RWPE1 (cell line): ENCODE data around the gene PRSS12.
"Not testable (repeated sequence)": the region's sequence is repeated elsewhere in the genome, so short reads cannot be mapped to it uniquely, and the experiment has no call there.

Experiments used
- CTCF ChIA-PET: fragments of 350-600 bp; sonication (Branson Sonifier 250); formaldehyde crosslinking; extraction: SDS; loops from one replicate; lab custom pipeline; 2021; lab: Yijun Ruan, JAX
- POLR2A ChIA-PET: fragments of 400-600 bp; formaldehyde crosslinking; extraction: SDS; loops from one replicate; lab custom pipeline; 2020; ENCODE audit warnings: antibody characterized with exemption; ENCODE audit not compliant: low non-redundant PET; lab: Yijun Ruan, JAX
- DNase-seq: peaks from one replicate; pipeline ENCODE4 v3.0.0; 2012; ENCODE audit warnings: low spot score
- H3K27ac ChIP-seq: fragments of 450-650 bp; 2 replicates; pipeline ENCODE4 v1.5.1; 2017
- CTCF ChIP-seq: fragments of 450-650 bp; conservative IDR thresholded peaks from 2 replicates; pipeline ENCODE4 v1.5.1; 2017; ENCODE audit warnings: low read depth, mild to moderate bottlenecking

The PRSS12 gene

GRCh38 chr4:118270492-118270891 is 82.3 kb downstream of the PRSS12 start:
- ChIA-PET POLR2A (no interaction called here), CTCF (interaction anchor here (0.7 kb wide), 1 partner anchor 25 kb away, joined by 3 read pairs; no protein-coding TSS in a partner anchor)
- peak; percentile 62 for TF ChIP-seq CTCF
- DNase-seq = peak; percentile 27
- no peak overlapping the region for H3K27ac ChIP-seq

- ChIA-PET POLR2A (no interaction called here), CTCF (no interaction called here)
- DNase-seq = no peak
- no peak overlapping the region for H3K27ac ChIP-seq
- no peak for TF ChIP-seq CTCF
These were observed 84.0 kb downstream of the PRSS12 start for GRCh38 chr4:118268780-118269179.

- DNase-seq, POLR2A ChIA-PET, H3K27ac ChIP-seq, CTCF ChIA-PET: not testable (repeated sequence)
These were observed 86.7 kb downstream of the PRSS12 start for GRCh38 chr4:118266145-118266496.

GRCh38 chr4:118265312-118266144 is 87.3 kb downstream of the PRSS12 start:
- ChIA-PET POLR2A (no interaction called here), CTCF (interaction anchor here (0.6 kb wide), 1 partner anchor 398 kb away, joined by 3 read pairs; no protein-coding TSS in a partner anchor)

GRCh38 chr4:118264096-118264495 is 88.7 kb downstream of the PRSS12 start:
- ChIA-PET CTCF (no interaction called here), POLR2A (interaction anchor here (0.6 kb wide), 1 partner anchor 940 kb away, joined by 4 read pairs; no protein-coding TSS in a partner anchor)

More at GRCh38 chr4:118265312-118266144, 87.3 kb downstream of the PRSS12 start:
- TF ChIP-seq CTCF = no peak
- DNase-seq = no peak
- no peak overlapping the region for H3K27ac ChIP-seq

GRCh38 chr4:118260309-118260708 is 92.5 kb downstream of the PRSS12 start:
- no peak for TF ChIP-seq CTCF
- no peak overlapping the region for H3K27ac ChIP-seq
- ChIA-PET CTCF (interaction anchor here (0.5 kb wide), 1 partner anchor 646 kb away, joined by 4 read pairs; no protein-coding TSS in a partner anchor), POLR2A (no interaction called here)
- DNase-seq = no peak

More at GRCh38 chr4:118264096-118264495, 88.7 kb downstream of the PRSS12 start:
- no peak for TF ChIP-seq CTCF
- no peak for DNase-seq
- H3K27ac ChIP-seq = no peak overlapping the region

GRCh38 chr4:118259111-118259510 is 93.7 kb downstream of the PRSS12 start:
- no peak for TF ChIP-seq CTCF
- no peak overlapping the region for H3K27ac ChIP-seq
- POLR2A ChIA-PET = no interaction called here
- no peak for DNase-seq
- CTCF ChIA-PET = no interaction called here
